GM06990 (cell line): Measurements from ENCODE around the gene RSPH10B.
"Not testable (repeated sequence)": the region's sequence is repeated elsewhere in the genome, so short reads cannot be mapped to it uniquely, and the experiment has no call there.

Source experiments
- DNase-seq: peaks from one replicate; pipeline ENCODE4 v3.0.0-alpha.2; 2011; ENCODE audit not compliant: insufficient read length; ENCODE audit errors: extremely low read depth
- H3K27me3 ChIP-seq: replicated peaks from 2 replicates; pipeline ENCODE4 v1.6.0; 2011; ENCODE audit warnings: low read length; ENCODE audit not compliant: control insufficient read depth, insufficient read depth
- H3K36me3 ChIP-seq: 2 replicates; pipeline ENCODE4 v1.5.1; 2011; ENCODE audit warnings: low read length; ENCODE audit not compliant: control insufficient read depth, insufficient read depth
- H3K4me3 ChIP-seq: replicated peaks from 2 replicates; pipeline ENCODE4 v1.5.1; 2011; ENCODE audit warnings: low read depth, mild to moderate bottlenecking, control low read depth, low read length

Gene RSPH10B

DNA sequence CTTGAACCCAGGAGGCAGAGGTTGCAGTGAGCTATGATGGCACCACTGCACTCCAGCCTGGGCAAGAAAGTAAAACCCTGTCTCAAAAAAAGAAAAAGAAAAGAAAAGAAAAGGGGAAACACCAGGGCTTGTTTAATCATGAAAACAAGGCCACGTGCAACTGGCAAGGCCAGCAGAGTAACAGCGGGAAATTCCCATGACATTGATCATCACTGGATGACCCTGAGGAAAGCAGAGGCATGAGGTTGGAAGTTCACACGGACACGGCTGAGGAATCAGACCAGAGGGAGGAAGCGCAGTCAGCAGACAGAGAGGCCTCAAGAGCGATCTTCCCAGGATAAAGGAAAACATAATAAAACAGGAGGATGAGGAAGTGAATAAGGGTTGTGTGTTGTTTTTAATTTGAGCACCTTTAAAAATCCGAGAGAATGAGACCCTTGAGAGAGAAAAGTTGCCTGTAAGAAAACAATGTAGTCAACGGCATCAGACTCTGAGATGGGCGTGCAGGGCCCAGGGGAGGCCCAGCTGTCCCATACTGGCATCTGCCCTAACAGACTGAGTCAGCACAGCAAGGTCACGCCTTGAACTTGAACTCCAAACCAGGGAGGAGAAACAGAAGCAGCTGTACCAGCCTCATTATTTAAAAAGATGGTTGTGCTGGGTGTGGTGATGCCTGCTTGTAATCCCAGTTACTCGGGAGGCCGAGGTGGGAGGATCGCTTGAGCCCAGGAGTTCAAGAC is 38.4 kb downstream of the RSPH10B start:
- DNase-seq, H3K27me3 ChIP-seq, H3K4me3 ChIP-seq, H3K36me3 ChIP-seq: not testable (repeated sequence)

- not testable (repeated sequence) for H3K4me3 ChIP-seq, H3K27me3 ChIP-seq, H3K36me3 ChIP-seq, DNase-seq
Observed at GRCh38 chr7:5931250-5931649, 39.2 kb downstream of the RSPH10B start.

DNA sequence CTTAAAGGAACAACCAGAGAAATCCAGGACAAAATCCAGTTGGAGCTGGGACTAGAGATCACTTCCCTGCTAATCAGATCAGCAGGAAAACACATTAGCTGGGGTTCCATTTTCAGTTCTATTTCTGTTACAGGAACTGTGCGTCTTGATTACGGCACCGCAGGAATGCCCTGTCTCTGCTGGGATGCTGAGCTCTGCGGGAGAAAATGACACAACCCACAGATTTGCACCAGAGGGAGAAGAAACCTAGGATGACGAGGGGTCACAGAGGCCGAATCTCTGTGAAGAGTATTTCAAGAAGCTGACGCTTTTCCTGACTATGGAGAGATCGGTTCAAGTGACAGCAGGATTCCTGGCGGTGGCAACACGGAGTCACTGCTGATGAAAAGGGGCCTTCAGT is 40.2 kb downstream of the RSPH10B start:
- H3K27me3 ChIP-seq, DNase-seq, H3K4me3 ChIP-seq, H3K36me3 ChIP-seq: not testable (repeated sequence)

DNA sequence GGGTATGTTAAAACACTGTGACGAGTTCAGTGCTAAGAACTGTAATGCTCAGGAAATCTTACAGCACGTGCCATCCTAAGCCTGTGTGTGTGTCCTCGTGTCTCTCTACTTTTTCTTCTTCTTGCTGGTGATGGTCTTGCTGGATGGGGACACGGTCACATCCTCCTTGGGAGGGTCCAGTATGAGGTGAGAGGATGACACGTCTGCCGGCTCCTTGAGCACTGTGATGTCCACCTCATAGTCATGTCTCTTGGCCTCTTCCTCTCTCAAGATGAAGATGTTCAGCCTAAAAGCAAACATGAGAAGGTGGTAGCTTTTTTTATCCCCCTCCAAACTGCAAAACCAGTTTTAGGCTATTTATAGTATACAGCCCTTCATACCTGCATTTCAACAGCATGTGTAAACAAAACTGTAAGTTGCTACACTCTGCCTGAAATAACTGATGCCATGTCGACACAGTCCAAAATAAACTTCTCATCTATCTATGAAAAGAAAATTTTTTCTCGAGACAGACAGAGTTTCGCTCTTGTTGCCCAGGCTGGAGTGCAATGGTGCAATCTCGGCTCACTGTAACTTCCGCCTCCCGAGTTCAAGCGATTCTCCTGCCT is 44.1 kb downstream of the RSPH10B start:
- H3K36me3 ChIP-seq, H3K27me3 ChIP-seq, H3K4me3 ChIP-seq: not testable (repeated sequence)

GRCh38 chr7:5924630-5925029 is 45.9 kb downstream of the RSPH10B start:
- H3K36me3 ChIP-seq, DNase-seq, H3K4me3 ChIP-seq, H3K27me3 ChIP-seq: not testable (repeated sequence)

More for the DNA sequence above, 44.1 kb downstream of the RSPH10B start:
- not testable (repeated sequence) for DNase-seq

DNA sequence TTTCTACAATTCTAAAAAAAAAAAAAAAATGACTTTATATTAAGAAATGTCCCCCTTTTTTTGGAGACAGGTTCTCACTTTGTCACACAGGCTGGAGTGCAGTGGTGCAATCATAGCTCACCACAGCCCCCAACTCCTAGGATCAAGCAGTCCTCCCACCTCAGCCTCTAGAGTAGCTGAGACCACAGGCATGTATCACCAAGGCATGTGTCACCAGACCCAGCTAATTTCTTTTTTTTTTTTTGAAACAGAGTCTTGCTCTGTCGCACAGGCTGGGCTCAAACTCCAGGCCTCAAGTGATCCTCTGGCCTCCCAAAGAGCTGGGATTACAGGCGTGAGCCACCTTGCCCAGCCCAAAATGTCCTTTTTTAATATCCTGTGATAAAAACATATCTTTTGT is 46.3 kb downstream of the RSPH10B start:
- H3K27me3 ChIP-seq, DNase-seq, H3K4me3 ChIP-seq, H3K36me3 ChIP-seq: not testable (repeated sequence)

GRCh38 chr7:5916529-5916928 is 54.0 kb downstream of the RSPH10B start:
- H3K27me3 ChIP-seq, H3K4me3 ChIP-seq, DNase-seq, H3K36me3 ChIP-seq: not testable (repeated sequence)

DNA sequence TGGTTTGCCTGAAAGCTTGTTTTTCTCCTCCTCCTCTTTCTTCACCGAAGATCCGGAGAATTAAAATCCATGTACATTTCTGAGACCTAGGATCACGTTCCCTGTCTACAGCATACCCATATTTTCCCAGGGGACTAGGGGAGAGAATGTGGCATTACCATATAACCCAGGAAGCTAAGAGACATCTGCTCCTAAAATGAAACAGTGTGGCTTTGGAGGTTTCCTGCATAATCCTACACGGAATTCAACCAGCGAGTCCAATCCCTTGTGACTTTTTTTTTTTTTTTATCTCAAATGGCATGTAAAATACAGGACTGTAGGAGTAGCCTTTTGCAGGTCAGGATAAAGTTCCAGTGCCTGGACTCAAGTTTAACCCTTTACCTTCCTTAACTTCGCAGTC is 61.7 kb downstream of the RSPH10B start:
- not testable (repeated sequence) for H3K27me3 ChIP-seq, H3K4me3 ChIP-seq, H3K36me3 ChIP-seq, DNase-seq

DNA sequence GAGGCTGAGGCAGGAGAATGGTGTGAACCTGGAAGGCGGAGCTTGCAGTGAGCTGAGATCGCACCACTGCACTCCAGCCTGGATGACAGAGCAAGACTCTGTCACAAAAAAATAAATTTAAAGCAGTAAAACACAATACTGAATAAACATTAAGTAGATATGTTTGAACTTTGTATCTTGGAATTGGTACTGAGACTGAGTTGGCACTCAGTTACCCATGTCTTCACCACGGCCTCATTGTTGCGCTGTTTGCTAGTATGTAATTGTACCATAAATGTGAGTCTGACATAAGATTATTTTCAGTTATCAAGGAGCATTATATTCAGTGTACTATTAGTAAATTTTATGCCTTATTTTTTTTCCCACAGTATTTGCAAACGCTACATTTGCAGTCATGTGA is 65.8 kb downstream of the RSPH10B start:
- H3K27me3 ChIP-seq, DNase-seq, H3K36me3 ChIP-seq, H3K4me3 ChIP-seq: not testable (repeated sequence)

DNA sequence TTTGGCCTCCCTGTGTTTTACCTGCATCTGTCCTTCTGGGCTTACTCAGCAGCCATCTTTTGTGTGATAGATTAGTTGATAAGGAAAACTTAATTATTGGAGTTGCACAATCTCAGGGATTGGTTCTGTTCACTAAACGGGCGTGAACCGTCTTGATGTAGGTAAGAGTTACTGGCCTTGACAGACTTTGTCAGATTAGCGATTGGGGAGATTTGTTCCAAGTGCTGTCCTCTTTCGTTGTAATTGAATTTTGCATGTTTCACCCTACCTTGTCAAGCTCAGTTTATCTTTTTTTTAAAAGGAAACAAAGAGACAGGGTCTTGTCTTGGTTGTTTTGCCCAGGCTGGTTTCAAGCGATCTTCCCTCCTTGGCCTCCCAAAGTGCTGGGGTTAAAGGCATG is 67.5 kb downstream of the RSPH10B start:
- not testable (repeated sequence) for H3K27me3 ChIP-seq, H3K36me3 ChIP-seq, H3K4me3 ChIP-seq, DNase-seq
